A549 (cell line): ENCODE data around the gene WSCD2.

Experiments used
- CHD2 ChIP-seq: fragments of 150-350 bp; IDR thresholded peaks from 2 replicates; pipeline ENCODE4 v1.6.1; 2014; ENCODE audit warnings: low read length; ENCODE audit not compliant: partially characterized antibody
- REST ChIP-seq: fragments of 200-600 bp; sonication (generic); IDR thresholded peaks from 2 replicates; pipeline ENCODE4 v1.6.1; 2016; ENCODE audit warnings: antibody characterized with exemption, mild to moderate bottlenecking, moderate library complexity
- RFX5 ChIP-seq: fragments of 450-650 bp; IDR thresholded peaks from 2 replicates; pipeline ENCODE4 v1.7.1; 2014; ENCODE audit warnings: antibody characterized with exemption, mild to moderate bottlenecking, moderate library complexity
- TF ChIP-seq, protein P1 (sequence below): fragments of >200 bp; sonication (Bioruptor Twin); formaldehyde crosslinking; IDR thresholded peaks from 3 replicates; pipeline ENCODE4 v1.5.1; 2016

GRCh38 chr12:108119974-108120862 lies 8.9 kb upstream of the WSCD2 start:
- TF ChIP-seq REST (no peak), RFX5 (no peak), CHD2 (no peak)
- TF ChIP-seq, protein P1, sequence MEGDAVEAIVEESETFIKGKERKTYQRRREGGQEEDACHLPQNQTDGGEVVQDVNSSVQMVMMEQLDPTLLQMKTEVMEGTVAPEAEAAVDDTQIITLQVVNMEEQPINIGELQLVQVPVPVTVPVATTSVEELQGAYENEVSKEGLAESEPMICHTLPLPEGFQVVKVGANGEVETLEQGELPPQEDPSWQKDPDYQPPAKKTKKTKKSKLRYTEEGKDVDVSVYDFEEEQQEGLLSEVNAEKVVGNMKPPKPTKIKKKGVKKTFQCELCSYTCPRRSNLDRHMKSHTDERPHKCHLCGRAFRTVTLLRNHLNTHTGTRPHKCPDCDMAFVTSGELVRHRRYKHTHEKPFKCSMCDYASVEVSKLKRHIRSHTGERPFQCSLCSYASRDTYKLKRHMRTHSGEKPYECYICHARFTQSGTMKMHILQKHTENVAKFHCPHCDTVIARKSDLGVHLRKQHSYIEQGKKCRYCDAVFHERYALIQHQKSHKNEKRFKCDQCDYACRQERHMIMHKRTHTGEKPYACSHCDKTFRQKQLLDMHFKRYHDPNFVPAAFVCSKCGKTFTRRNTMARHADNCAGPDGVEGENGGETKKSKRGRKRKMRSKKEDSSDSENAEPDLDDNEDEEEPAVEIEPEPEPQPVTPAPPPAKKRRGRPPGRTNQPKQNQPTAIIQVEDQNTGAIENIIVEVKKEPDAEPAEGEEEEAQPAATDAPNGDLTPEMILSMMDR = no peak
